Measurements from ENCODE around the gene SLX4IP.

Gene SLX4IP

DNA sequence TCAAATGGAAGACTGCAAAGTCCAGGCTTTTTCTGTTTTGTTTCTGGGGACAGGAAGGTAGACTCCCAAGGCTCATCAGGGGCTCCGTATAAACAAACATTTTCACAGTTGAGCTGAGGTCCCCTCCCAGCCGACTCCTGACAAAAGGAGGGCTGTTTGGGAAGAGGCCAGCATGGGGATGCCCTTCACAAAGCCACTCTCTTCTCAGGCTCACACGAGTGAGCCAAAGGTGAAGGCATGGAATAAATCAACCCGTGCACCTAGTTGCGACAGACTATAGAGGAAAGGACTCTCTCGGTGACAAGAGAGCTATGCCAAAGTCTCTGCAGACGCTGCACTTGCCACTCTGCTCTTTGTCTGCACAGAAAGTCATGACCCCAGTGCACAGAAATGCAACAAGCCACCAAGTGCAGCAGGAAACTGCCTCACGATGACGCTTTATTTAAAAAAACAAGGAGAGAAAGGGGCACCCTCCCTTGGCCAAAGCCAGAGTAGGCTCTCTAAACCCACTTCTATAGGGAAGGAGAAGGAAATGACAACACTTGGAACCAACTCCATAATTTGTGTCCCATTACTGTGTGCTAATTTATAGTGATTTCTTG lies 217.7 kb downstream of the SLX4IP start:
- Mint-ChIP-seq H3K9me3 (no peaks in the 10 kb centered on the region), H3K36me3 (no peaks in the 10 kb centered on the region), H3K27me3 (peaks cover 56% of the 10 kb centered on the region), H3K4me1 (peaks cover 2% of the 10 kb centered on the region), H3K27ac (no peak overlapping the region), H3K4me3 (no peak overlapping the region)
- no peak for ATAC-seq

DNA sequence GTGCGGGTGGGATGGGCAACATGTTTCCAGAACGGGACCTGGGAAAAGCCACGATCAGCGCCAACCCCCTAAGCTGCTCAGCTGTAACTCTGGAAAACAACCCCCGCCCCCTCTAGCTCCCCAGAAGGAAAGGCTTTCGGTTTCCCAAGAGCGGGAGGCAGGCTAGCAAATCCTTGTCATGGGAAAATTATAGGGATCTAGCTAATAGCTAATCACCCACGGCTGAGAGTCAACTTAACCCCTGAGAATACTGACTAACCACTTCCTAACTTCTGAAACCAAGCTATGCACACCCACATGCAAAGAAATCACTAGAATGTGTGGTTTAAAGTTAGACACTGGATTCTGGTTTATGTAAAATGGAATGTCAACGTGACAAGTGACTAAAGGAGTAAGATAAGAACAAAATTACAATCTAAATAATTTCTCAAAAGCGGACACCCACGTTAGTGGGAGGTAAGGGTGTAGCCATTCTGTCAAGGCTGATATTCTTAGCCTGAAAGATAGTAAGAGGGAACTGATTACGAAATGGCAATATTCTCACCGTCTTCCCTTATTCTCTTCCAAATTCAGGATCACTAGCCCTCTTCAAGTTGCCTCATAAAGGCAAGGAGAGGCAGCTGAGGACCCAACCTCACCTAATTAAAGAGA lies 218.6 kb downstream of the SLX4IP start:
- ATAC-seq, result no peak
- Mint-ChIP-seq H3K4me1 (no peaks in the 10 kb centered on the region), H3K36me3 (no peaks in the 10 kb centered on the region), H3K4me3 (no peak overlapping the region), H3K9me3 (no peaks in the 10 kb centered on the region), H3K27me3 (peaks cover 59% of the 10 kb centered on the region), H3K27ac (no peak overlapping the region)

DNA sequence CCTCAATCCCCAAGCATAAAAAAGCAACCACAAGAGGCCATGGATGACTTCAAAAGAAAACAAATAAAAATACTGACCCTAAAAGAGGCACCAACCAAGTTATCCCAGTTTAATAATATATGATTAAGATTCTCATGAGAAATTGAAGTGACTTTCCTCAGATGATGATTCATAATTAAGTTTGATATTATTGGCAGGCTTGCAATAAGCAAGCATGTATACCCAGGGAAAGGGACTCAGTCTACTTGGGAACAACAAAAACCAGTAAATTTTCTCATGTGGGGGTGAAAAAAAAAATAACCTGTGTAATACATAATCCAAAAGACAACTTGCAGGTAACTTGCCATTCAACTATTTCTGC lies 219.1 kb downstream of the SLX4IP start:
- Mint-ChIP-seq H3K9me3 (no peaks in the 10 kb centered on the region), H3K4me3 (no peak overlapping the region), H3K36me3 (no peaks in the 10 kb centered on the region), H3K27me3 (peaks cover 59% of the 10 kb centered on the region), H3K4me1 (no peaks in the 10 kb centered on the region), H3K27ac (no peak overlapping the region)
- no peak for ATAC-seq

DNA sequence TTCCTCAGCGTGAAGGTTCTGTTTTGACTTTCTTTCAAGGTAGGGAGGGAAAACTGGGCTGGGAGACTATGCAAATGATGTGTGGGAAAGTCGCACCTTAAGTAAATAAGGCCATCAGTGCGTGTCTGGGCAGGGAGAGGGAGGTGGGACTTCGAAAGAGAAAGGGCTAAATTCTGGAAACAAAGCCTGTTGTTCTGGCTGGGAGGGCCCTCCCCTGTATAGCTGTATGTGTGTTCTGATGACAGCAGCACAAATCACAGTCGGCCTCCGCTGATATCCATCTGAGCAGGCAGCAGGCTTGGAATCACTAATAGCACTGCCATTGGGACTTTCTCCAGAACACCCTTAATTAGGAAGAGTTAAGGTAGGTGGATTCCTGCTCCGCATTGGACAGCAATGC lies 219.5 kb downstream of the SLX4IP start:
- Mint-ChIP-seq H3K4me3 (no peak overlapping the region), H3K27ac (no peak overlapping the region), H3K36me3 (no peaks in the 10 kb centered on the region)

DNA sequence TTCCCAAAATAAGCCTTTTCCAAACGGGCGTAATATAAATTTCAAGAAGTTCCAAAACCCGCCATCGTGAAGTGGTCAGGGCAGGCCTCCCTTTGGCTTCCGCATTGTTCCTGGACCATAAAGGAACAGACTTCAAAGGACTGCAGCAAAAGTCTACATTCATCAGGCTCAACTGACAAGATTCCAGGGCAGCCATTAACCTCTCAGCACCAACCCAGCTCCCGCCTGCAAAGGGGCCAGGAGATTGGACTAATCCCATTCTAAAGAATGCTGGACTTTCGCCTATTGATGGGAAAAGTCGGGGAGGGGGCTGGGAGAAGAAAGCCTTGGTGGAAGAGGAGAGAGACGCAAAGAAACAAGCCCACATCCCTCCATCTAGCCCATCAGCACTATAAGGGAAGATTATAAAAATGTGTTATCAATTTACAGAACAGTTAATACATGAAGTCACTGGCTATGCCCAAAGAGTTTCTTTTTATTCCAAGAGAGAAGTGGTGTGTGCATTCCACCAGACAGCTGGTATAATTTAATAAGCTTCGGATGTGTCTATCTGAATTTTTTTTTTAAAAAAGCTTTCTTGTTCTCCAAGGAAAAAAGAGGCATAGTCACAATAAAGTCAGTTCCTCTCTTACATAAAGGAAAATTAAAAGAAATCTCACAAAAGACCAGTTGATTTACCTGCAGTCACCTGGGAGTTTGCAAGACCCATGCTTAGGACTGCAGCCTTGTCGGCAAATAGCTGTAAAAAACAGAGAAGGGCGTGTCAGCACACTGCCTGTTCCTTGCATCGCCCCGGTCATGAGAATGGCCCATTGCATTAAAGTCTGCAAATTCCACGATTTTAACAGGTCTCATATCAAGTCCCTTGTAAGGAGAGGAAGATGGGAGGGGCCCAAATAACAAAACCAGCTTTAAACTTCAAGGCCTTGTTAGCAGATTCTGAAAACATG lies 220.9 kb downstream of the SLX4IP start:
- Mint-ChIP-seq H3K9me3 (no peaks in the 10 kb centered on the region), H3K27ac (no peak overlapping the region), H3K27me3 (peaks cover 66% of the 10 kb centered on the region), H3K36me3 (no peaks in the 10 kb centered on the region), H3K4me1 (no peaks in the 10 kb centered on the region), H3K4me3 (no peak overlapping the region)
- ATAC-seq, result no peak

More for the DNA sequence above, 219.5 kb downstream of the SLX4IP start:
- Mint-ChIP-seq H3K9me3 (no peaks in the 10 kb centered on the region), H3K4me1 (no peaks in the 10 kb centered on the region), H3K27me3 (peaks cover 60% of the 10 kb centered on the region)
- no peak for ATAC-seq

DNA sequence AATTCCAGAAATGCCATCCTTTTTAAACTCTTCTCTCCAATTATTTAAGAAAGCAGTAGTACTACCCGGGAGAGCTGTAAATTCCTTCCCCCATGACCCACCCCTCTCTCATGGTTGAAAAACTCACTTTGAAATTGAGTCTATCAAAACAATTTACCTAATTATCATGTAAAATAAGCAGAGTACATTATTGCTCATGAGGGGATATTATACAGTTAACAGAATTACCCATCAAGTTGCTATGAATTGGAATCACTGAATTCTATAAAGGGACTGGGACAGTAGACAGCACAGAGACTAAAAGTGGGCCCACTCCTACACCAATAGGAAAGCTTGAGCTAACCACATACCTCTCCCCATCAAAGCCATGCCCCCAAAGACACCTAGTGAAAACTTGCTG lies 222.3 kb downstream of the SLX4IP start:
- H3K27ac Mint-ChIP-seq, result no peak overlapping the region
- H3K27me3 Mint-ChIP-seq, result peaks cover 70% of the 10 kb centered on the region
- no peaks in the 10 kb centered on the region for H3K36me3 Mint-ChIP-seq
- no peak overlapping the region for H3K4me3 Mint-ChIP-seq
- H3K9me3 Mint-ChIP-seq, result peaks cover 3% of the 10 kb centered on the region
- H3K4me1 Mint-ChIP-seq, result no peaks in the 10 kb centered on the region
- ATAC-seq, result no peak

DNA sequence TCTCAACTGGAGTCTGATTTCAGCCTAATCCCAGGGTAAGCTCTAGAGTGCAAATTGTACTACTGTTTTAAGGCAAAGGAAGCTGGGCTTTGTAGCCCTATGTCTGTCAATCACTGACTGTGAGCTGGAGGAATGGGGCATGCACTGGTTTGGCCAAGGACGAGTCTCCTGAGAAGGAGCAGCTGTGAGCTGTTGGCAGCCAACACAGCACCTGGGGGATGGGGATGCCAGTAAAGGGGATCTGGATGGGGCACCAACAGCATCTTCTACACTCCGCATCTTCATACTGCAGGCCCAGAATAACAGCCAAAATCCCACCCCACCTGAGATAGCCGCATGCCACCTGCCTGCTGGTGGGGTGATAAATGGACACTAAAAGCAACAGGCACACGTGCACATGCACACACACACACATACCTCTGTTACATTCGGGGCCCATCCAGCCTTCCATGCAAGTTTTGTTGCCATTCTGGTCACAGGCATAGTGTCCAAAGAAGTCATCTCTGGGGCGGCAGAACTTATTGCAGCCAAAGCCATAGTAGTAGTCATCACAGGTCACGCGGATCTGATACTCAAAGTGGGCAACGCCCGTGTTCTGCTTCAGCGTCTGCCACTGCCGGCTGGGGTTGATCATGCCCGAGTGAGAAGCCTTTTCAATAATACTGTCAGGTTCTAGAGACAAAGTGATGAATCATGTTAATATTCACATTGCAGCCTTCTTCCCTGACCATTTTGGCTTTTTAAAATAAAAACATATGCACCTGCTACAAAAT lies 223.1 kb downstream of the SLX4IP start:
- Mint-ChIP-seq H3K4me1 (peaks cover 7% of the 10 kb centered on the region), H3K27me3 (peaks cover 78% of the 10 kb centered on the region), H3K4me3 (no peak overlapping the region), H3K9me3 (peaks cover 3% of the 10 kb centered on the region), H3K27ac (no peak overlapping the region), H3K36me3 (no peaks in the 10 kb centered on the region)
- ATAC-seq, result peak; percentile 32

DNA sequence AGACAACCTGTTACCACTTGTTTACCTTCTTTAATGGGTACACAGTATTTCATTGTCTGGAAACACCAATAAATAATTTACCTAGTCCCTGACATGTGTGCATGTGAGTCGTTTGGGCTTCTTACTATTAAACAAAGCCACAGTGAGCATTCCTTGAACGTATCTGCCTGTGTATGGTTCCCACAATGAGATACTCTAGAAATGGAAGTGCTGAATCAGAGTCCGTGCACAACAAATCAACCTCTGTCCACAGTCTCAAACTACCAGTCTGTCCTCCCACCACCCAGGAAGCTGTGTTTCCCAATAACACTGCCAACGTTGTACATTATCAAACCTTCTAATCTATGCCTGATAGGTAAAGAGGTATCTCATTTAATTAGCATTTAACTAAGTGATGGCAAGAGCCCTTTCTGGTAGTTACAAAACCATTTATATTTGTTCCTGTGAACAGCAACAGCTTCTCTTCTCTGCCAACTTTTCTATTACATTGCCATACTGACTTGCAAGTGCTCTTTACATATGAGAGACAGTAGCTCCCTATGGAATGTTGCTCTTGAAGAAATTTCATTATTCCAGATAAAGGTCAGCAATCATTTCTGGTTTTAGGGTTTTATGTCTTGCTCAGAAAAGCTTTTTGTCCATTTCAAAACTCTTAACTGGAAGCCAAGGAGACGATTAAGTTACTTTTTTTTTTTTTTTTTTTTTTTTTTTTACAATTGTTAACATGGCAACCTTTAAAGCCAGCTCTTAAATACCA lies 223.9 kb downstream of the SLX4IP start:
- no peak overlapping the region for H3K27ac Mint-ChIP-seq
- H3K36me3 Mint-ChIP-seq, result no peaks in the 10 kb centered on the region
- no peak overlapping the region for H3K4me3 Mint-ChIP-seq
- peaks cover 8% of the 10 kb centered on the region for H3K4me1 Mint-ChIP-seq
- H3K9me3 Mint-ChIP-seq, result peaks cover 3% of the 10 kb centered on the region
- H3K27me3 Mint-ChIP-seq, result peaks cover 82% of the 10 kb centered on the region
- no peak for ATAC-seq

DNA sequence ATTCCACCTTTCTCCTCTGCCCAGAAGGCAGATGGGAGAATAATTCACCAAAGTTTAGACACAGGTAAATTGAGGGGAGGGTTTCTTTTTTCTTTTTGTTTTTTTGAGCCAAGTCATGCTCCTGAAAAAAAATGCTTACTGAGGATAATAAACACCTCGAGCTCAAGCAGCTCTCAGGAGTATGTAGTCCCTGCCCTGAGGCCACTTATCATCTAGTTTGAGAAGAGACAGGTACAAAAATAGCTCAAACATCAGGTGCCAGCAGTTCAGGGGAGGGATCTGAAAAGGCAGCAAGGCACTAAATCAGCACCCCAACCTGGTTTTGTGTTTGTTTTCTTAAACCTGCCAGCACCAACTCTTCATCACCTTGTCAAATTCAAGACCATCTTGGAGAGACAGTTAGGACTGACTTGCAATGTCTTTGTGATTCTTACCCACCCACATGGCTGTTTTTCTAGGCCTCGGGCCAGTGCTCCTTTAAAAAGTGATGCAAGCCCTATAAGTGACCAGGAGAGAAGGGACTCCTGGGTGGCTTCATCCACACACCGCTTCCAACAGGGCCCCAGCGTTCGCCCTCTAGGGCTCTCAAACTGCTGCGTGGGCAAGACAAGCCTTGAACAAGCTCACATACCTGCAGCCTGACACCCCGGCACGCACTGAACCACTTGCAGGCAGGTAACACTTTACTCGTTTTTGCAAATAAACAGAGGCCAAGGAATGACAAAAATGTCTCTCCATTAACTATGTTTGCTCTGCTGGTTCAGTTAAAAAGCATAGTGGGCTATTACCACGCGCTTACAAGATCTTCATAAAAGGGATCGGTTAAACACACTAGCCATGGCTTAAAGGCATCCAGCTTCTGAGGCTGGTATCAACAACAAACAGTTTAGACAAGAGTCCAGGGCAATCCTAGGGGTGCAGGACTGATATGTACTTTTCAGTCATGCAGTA lies 224.8 kb downstream of the SLX4IP start:
- Mint-ChIP-seq H3K4me3 (no peak overlapping the region), H3K27me3 (peaks cover 82% of the 10 kb centered on the region), H3K36me3 (no peaks in the 10 kb centered on the region), H3K27ac (no peak overlapping the region), H3K4me1 (peaks cover 8% of the 10 kb centered on the region), H3K9me3 (peaks cover 3% of the 10 kb centered on the region)
- ATAC-seq, result no peak

DNA sequence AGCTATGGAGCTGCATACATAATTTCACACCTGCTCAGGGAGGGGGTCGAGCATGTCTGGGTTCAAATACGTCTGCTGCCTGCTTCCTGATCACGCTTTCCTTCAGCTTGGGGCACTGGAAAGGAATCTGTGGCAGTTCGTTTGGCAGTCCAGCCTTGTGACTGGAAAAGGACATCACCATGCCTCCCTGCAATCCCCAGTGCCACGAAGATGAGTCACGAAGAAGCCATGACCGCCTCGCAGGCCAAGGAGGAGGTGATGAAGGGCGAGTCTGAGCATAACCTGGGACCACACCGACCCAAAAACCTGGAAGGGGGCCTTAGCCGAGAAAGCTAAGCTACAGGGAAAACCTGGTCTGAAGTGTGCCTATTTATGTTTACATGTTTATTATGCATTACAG lies 225.6 kb downstream of the SLX4IP start:
- peaks cover 81% of the 10 kb centered on the region for H3K27me3 Mint-ChIP-seq
- peaks cover 3% of the 10 kb centered on the region for H3K9me3 Mint-ChIP-seq
- H3K4me1 Mint-ChIP-seq, result peaks cover 8% of the 10 kb centered on the region
- no peak overlapping the region for H3K27ac Mint-ChIP-seq
- no peaks in the 10 kb centered on the region for H3K36me3 Mint-ChIP-seq
- ATAC-seq, result no peak
- no peak overlapping the region for H3K4me3 Mint-ChIP-seq

DNA sequence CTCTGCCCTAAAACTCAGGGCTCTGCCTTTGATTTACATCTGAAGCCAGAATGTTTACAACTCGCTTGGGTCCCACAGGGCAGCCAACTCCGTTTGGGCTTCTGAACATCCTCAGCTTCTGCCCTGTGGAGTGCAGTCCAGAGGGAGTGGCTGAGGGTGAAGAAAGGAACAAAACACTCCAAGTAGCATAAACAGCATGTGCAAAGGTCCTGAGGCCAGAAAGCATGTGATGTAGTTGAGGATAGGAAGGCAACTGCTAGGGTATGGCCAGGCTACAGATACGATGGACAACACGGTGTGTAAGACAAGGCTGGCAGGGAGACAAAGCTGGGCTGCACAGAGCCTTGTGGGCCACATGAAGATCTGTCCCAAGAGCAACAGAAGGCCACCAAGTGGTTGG lies 226.2 kb downstream of the SLX4IP start:
- no peak for ATAC-seq
- Mint-ChIP-seq H3K9me3 (peaks cover 3% of the 10 kb centered on the region), H3K4me3 (no peak overlapping the region), H3K27ac (no peak overlapping the region), H3K27me3 (peaks cover 82% of the 10 kb centered on the region), H3K36me3 (no peaks in the 10 kb centered on the region), H3K4me1 (peaks cover 8% of the 10 kb centered on the region)

DNA sequence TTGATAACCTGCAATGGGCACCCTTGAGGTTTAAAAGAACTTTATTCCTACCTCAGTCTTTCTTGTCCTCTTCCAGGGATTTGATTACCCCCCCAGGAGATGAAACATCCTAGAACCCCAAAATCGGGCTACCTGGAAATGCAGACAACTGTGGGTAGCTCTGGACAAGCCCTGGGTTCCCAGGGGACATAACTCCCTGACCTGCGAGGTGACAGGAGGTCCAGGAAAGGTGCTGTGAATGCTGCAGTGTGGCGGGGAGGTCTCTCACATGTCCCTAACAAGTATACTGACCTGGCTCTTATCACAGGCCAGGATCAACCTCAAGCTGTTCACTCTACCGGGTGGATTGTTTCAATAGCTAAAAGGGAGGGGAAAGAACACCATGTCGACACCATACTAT lies 227.0 kb downstream of the SLX4IP start:
- no peak overlapping the region for H3K27ac Mint-ChIP-seq
- H3K27me3 Mint-ChIP-seq, result peaks cover 84% of the 10 kb centered on the region

DNA sequence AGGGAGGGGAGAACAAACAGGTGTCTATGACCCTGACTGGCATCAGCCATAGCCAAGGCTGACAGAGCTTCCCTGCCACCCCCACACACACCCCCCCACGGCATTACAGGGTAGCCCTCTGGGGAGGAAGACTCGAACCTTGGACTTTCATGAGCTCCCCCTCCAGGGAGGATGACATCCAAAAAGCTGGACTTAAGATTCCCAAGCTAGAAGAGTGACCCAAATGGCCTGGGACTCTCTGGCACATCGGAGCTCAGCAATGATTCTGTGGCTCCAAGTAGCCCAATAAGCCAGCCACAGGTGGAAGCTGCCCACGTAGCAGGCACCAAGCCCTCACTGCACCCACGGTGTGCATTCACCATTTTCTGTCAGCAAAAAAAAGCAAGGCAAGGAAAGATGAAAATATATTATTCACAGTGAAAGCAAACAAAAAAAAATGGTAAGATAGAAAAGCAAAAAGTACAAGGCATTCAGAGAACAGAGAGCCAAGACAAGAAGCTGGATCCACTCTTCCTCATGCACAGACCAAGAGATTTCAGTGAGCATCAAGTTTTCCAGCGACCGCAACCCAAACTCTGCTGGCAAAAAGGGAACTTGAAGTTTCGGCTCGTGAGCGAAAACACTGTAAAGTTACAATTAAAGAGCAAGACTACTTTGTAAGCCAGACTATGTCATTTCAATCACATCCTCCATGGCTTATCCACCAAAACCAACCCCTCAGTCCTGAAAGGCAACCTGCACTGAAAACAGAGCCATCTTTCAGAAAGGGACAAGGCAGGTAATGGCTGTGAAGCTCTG lies 227.8 kb downstream of the SLX4IP start:
- H3K9me3 Mint-ChIP-seq, result peaks cover 3% of the 10 kb centered on the region
- ATAC-seq, result no peak
- peaks cover 8% of the 10 kb centered on the region for H3K4me1 Mint-ChIP-seq
- H3K27ac Mint-ChIP-seq, result no peak overlapping the region
- H3K27me3 Mint-ChIP-seq, result peaks cover 76% of the 10 kb centered on the region
- H3K4me3 Mint-ChIP-seq, result no peak overlapping the region
- H3K36me3 Mint-ChIP-seq, result no peaks in the 10 kb centered on the region

More for the DNA sequence above, 227.0 kb downstream of the SLX4IP start:
- Mint-ChIP-seq H3K36me3 (no peaks in the 10 kb centered on the region), H3K4me3 (no peak overlapping the region), H3K4me1 (peaks cover 8% of the 10 kb centered on the region), H3K9me3 (peaks cover 3% of the 10 kb centered on the region)
- no peak for ATAC-seq

Measured in stimulated activated memory B cell treated with anti-CD40 and anti-IgM and Interleukin-4, amounts not matched to agents 10 μg/mL and 1 μg/mL and 100 μg/mL, for 72 hours (primary cell).